Stimulated activated CD8-positive, alpha-beta memory T cell treated with anti-CD3 and anti-CD28 coated beads, Interleukin-15, amount 100 ng/mL, for 48 hours (primary cell): ENCODE measurements around the gene KCNG4.

Experiments used
- DNase-seq, 2 donors: peaks; one replicate each; pipeline ENCODE4 v3.0.0-alpha.2; 2020; ENCODE audit warnings: low read depth in 2 of 2

The KCNG4 gene

GRCh38 chr16:84266451-84266850, 26.6 kb upstream of the KCNG4 start:
- DNase-seq: peak in 1 of 2 donors; percentile 3

- DNase-seq: no peak
Measured at GRCh38 chr16:84262939-84263338, 23.1 kb upstream of the KCNG4 start.

GRCh38 chr16:84262031-84262430, 22.2 kb upstream of the KCNG4 start:
- DNase-seq: no peak

GRCh38 chr16:84260766-84261554, 21.1 kb upstream of the KCNG4 start:
- DNase-seq: no peak

- no peak for DNase-seq
Measured at GRCh38 chr16:84259691-84260090, 19.9 kb upstream of the KCNG4 start.

- DNase-seq: no peak
Measured at GRCh38 chr16:84258266-84258665, 18.5 kb upstream of the KCNG4 start.

- no peak for DNase-seq
Measured at GRCh38 chr16:84255050-84255810, 15.4 kb upstream of the KCNG4 start.

GRCh38 chr16:84254062-84254461, 14.2 kb upstream of the KCNG4 start:
- DNase-seq: no peak

- no peak for DNase-seq
Measured at GRCh38 chr16:84253173-84253572, 13.4 kb upstream of the KCNG4 start.

GRCh38 chr16:84252184-84252583, 12.4 kb upstream of the KCNG4 start:
- no peak for DNase-seq

GRCh38 chr16:84247844-84248243, 8.0 kb upstream of the KCNG4 start:
- DNase-seq: no peak

- no peak for DNase-seq
Measured at GRCh38 chr16:84247331-84247730, 7.5 kb upstream of the KCNG4 start.

GRCh38 chr16:84246679-84247077, 6.9 kb upstream of the KCNG4 start:
- no peak for DNase-seq

GRCh38 chr16:84245956-84246678, 6.3 kb upstream of the KCNG4 start:
- DNase-seq: no peak

GRCh38 chr16:84244728-84245127, 4.9 kb upstream of the KCNG4 start:
- no peak for DNase-seq

- DNase-seq: no peak
Measured at GRCh38 chr16:84243732-84244131, 3.9 kb upstream of the KCNG4 start.

- no peak for DNase-seq
Measured at GRCh38 chr16:84242839-84243238, 3.0 kb upstream of the KCNG4 start.

GRCh38 chr16:84241778-84242177, 2.0 kb upstream of the KCNG4 start:
- no peak for DNase-seq

GRCh38 chr16:84240455-84240854, 643 bp upstream of the KCNG4 start:
- DNase-seq: no peak

GRCh38 chr16:84239141-84239769, 557 bp downstream of the KCNG4 start:
- no peak for DNase-seq

- DNase-seq: no peak
Measured at GRCh38 chr16:84237994-84238750, 1.6 kb downstream of the KCNG4 start.
